Natural killer cell treated with Interleukin-12 subunit alpha and Interleukin-12 subunit beta and Interleukin-15 and Interleukin-18, amount 100 ng/mL, for 72 hours (primary cell): ENCODE results near the gene DRICH1. TPM values are rescaled to one million over a fixed set of nuclear protein-coding genes. Genes with fewer than 3 reads are reported as not detected.
"Not testable (repeated sequence)": the region's sequence is repeated elsewhere in the genome, so short reads cannot be mapped to it uniquely, and the experiment has no call there.

Experiments
- ATAC-seq, 2 donors: fragments of 150-1000 bp; cut with Tn5 transposase in 1 of 2; sonication (Bioruptor Pico), chemical (Tn5 transposase) in 1 of 2; 2 replicates each; pipeline ENCODE4 v1.10.0; 2021
- DNase-seq: peaks from one replicate; pipeline ENCODE4 v3.0.0; 2022; ENCODE audit warnings: low spot score
- H3K27ac Mint-ChIP-seq, 2 donors: 1 replicate in 1 of 2; 2 replicates in 1 of 2; pipeline ENCODE4 v1.8.0; 2022; ENCODE audit warnings: mixed read lengths in 2 of 2, mild to moderate bottlenecking in 1 of 2, moderate library complexity in 1 of 2
- H3K27me3 Mint-ChIP-seq, 2 donors: 1 replicate in 1 of 2; 2 replicates in 1 of 2; pipeline ENCODE4 v1.8.0; 2022; ENCODE audit warnings: mixed read lengths in 2 of 2
- H3K36me3 Mint-ChIP-seq: one replicate; pipeline ENCODE4 v1.8.0; 2022; ENCODE audit warnings: mixed read lengths
- H3K4me1 Mint-ChIP-seq, 2 donors: 1 replicate in 1 of 2; 2 replicates in 1 of 2; pipeline ENCODE4 v1.8.0; 2022; ENCODE audit warnings: low read depth in 2 of 2, mixed read lengths in 2 of 2, mild to moderate bottlenecking in 1 of 2
- H3K4me3 Mint-ChIP-seq: one replicate; pipeline ENCODE4 v1.8.0; 2022; ENCODE audit warnings: mixed read lengths
- H3K9me3 Mint-ChIP-seq: 2 replicates; pipeline ENCODE4 v1.8.0; 2022; ENCODE audit warnings: mixed read lengths
- total RNA-seq, 2 donors: library from RNA; stranded (reverse); gene quantifications; one replicate each; pipeline ENCODE4 v1.2.3, GENCODE V29; 2022

The DRICH1 gene, protein sequence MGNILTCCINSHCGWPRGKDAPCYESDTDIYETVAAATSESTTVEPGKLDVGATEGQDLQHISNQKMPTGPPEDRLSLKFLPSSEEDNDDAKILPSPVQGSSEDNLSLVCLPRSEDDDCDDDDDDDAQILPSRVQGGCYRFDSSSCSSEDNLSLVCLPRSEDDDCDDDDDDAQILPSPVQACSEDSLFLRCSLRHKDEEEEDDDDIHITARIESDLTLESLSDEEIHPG
- 1 to 10 TPM; 1.5 to 2.0 TPM for total RNA-seq

DNA sequence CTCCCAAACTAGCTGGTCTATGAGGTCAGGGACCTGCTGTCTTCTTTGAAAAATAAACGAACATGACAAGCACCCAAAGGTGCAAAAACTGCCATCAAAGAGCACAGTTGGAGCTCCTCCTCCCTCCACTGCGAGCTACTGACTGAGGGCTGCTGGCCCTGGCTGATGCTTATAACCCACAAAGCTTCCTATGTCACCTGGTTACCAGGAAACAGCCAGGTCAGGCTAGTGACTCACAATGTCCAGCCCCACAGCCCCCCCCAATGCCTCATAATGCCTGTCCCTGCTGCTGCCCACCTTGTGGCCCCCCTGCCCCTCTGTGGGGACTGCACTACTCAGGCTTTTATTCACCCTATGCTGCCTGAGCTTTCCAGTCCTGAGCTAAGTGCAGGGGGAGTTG is at the start of gene DRICH1:
Gene DRICH1 (minus strand): TSS at position 144 of the 400 bp plus-strand sequence. CDS start 298 bp downstream, outside the sequence.
- no peaks in the 10 kb centered on the region for H3K36me3 Mint-ChIP-seq
- H3K4me1 Mint-ChIP-seq = peaks cover 0 to 3% of the 10 kb centered on the region in 2 donors
- no peaks in the 10 kb centered on the region for H3K27me3 Mint-ChIP-seq
- no peak within 1 kb of the TSS for H3K4me3 Mint-ChIP-seq
- H3K27ac Mint-ChIP-seq = no peak within 1 kb of the TSS
- DNase-seq = no peak
- no peaks in the 10 kb centered on the region for H3K9me3 Mint-ChIP-seq
- ATAC-seq = peak in 1 of 2 donors; percentile 24

DNA sequence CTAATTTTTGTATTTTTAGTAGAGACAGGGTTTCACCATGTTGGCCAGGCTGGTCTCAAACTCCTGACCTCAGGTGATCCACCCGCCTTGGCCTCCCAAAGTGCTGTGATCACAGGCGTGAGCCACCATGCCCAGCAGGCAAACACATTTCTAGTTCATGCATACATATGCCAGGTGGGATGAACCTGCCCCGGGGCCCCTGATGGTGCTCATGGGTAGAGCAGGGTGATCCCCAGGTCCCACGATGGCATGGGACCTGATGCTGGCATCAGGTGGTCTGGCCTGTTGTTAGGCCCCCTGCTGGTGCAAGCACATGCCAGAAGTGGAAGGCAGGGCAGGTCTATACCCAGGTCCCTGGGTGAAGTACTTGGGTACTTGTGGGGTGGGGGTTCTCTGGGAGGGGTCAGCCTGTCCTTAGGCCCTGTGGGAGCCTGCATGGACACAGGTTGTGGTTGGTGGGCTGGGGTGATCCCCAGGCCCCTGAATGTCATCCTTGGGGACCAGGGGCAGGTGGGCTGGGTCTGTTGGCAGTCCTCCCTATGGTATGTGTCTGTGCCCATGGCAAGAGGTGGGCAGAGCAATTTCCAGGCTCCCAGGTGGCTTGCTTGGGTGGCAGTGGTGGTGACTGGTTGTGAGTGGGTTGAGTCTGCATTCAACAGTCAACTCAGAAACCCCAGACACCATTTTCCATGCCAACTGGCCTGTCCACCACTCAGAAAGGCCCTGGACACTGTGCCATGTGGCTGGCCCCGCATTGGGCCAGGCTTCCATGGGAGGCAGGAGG is 49.1 kb upstream of the DRICH1 start:
- Mint-ChIP-seq H3K9me3 (no peaks in the 10 kb centered on the region), H3K36me3 (peaks cover 6% of the 10 kb centered on the region), H3K27me3 (no peaks in the 10 kb centered on the region), H3K4me3 (no peak overlapping the region), H3K27ac (no peak overlapping the region), H3K4me1 (peaks cover 8 to 17% of the 10 kb centered on the region in 2 donors)
- DNase-seq = no peak
- no peak for ATAC-seq

DNA sequence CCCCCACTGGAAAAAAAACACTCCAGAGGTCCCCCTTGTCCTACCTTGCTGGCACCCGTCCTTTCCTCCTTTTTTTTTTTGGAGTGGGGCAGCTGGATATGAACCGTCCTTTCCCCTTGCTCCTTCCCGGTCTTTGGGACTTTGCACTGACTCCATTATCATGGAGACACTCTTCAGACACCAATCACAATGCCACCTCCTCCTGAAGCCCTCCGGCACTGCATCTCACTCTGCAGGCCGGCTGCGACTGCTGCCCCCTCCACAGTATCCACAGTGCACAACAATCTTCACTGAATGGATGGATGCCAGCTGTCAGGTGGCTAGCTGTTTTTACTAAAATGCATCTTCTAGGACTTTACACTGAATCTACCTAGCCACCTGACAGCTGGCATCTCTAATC is 46.0 kb upstream of the DRICH1 start:
- Mint-ChIP-seq H3K36me3 (peaks cover 6% of the 10 kb centered on the region), H3K4me3 (no peak overlapping the region), H3K9me3 (no peaks in the 10 kb centered on the region), H3K27ac (peak overlapping the region; percentile 45 to 74), H3K4me1 (peaks cover 8 to 29% of the 10 kb centered on the region in 2 donors), H3K27me3 (no peaks in the 10 kb centered on the region)
- DNase-seq = no peak
- no peak for ATAC-seq

DNA sequence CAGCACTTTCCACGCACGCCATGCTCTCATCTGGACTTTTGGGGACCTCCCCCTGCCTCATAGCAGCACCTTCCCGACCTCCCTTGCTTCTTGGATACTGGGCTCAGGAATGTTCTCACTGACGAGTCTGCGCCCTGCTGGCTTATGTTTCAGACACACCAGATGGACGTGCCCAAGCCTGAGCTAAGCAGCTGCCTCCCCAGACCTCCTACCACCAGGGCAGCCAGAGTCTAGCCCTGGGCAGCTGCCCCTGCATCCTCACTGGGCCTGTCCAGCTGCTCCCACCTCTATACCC is 45.5 kb upstream of the DRICH1 start:
- ATAC-seq = no peak
- Mint-ChIP-seq H3K36me3 (peaks cover 6% of the 10 kb centered on the region), H3K27ac (peak overlapping the region; percentile 45 to 74), H3K9me3 (no peaks in the 10 kb centered on the region), H3K4me3 (no peak overlapping the region), H3K27me3 (no peaks in the 10 kb centered on the region), H3K4me1 (peaks cover 11 to 34% of the 10 kb centered on the region in 2 donors)
- no peak for DNase-seq

DNA sequence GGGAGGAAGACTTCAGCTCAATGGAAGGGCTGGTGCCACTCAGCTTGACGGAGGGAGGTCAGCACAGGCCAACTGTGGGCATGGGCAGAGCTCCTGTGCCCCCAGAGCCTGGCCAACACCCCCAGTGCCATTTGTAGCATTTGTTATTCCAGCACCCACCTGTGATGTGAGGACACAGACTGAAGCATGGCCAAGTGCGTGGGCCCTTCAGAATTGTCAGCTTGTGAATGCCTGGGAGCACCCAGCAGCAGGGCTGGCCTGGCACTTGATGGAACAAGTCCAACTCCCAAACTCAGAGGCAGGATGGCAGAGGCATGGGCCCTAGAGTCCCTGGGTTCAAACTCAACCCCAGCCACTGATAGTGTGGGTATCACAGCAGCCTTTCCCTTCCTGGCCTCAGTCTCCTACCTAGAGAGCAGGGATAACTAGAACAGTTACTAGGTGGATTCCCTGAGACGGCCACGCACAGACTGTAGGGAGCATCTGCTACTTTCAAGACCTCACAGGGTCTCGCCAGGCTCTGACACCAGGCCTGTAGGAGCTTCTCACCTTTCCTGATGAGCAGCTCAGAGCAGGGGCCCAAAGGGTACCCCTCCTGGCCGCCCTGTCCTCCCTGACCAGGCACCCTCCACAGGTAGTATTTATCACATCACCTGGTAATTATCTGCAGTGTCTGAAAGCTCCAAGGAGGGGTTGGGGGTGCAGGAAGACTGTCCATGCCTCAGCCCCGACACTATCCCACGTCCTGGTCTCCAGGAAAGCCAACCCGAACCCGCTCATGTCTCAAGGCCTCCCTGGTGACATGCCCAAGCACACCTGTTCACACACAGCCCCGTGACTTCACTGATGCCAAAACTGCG is 45.0 kb upstream of the DRICH1 start:
- H3K36me3 Mint-ChIP-seq, DNase-seq, H3K4me3 Mint-ChIP-seq, ATAC-seq, H3K9me3 Mint-ChIP-seq, H3K27me3 Mint-ChIP-seq: not testable (repeated sequence)
- peak overlapping the region; percentile 66 to 78 for H3K27ac Mint-ChIP-seq
- H3K4me1 Mint-ChIP-seq = peaks cover 14 to 36% of the 10 kb centered on the region in 2 donors

DNA sequence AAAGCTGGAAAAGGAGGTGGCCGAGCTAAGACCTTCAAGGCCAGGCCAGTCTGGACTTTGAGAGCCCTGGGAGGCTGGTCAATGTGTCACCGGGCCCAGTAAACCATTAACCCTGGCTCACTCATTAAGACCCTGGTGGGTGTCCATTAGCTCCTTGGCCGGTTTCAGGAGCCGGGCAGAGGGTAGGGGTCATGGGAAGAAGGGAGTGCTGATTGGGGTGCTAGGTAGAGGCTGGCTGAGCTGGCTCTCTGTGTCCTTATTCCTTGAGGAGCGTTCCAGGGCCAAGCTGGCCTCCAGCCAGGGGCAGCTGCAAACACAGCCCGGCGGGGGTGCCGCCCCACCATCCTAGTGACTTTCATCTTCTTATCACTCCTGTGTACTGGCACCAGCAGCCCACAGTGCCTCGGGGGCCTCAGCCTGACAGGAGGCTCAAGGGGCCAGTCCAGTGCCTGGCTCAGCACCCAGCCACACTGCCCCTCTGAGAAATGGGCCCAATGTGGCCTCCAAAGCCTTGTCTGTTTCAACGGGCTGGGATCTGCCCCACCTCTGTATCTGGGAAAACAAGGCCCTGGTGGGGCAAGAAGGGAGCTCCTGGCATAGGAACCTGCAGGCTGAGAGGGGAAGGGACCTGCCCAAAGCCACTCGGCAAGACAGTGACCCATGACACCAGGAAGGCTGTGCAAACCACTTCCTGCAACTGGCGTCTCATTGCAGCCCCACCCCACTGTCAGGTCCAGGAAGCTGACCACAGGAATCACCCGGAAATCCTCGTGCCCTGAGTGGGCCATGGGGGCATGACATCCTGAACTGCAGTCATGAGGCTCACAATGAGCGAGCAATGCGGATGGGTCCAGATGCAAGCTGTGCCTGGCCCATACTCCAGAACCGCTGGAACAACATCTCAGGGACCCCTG is 43.6 kb upstream of the DRICH1 start:
- Mint-ChIP-seq H3K4me1 (peaks cover 14 to 36% of the 10 kb centered on the region in 2 donors), H3K27me3 (no peaks in the 10 kb centered on the region), H3K36me3 (no peaks in the 10 kb centered on the region), H3K27ac (peak overlapping the region; percentile 66 to 78), H3K4me3 (peak overlapping the region; percentile 27), H3K9me3 (no peaks in the 10 kb centered on the region)
- peak; percentile 81 to 85 for ATAC-seq
- DNase-seq = peak; percentile 85

DNA sequence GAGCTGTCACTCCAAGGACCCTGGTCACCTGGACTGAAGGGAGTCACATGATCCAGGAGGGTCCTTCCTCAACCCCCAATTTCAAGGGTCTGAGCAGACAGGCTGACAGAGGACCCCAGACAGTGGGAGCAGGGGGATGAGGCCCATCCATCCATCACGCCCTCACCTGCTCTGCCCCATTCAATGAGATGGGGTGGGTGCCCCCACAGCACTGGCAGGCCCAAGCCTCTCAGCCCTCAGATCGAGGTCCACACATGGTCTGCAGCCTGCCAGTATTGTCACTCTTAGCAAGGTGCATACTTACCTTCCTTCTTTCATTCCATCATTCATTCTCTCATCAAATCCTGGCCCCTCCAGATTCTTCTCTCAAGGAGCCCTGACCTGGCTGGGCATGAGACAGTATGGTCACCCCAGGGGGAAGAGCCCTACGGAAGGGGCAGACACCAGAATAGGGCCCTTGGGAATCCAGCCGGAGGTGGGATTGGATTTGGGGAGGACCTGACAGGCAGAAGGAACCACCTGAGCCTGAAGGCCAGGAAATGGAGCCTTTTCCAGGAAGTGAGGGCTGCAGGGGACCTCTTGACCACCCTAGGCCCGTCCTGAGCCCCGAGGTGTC is 42.9 kb upstream of the DRICH1 start:
- not testable (repeated sequence) for ATAC-seq, H3K9me3 Mint-ChIP-seq, H3K36me3 Mint-ChIP-seq, H3K4me3 Mint-ChIP-seq, H3K27me3 Mint-ChIP-seq, DNase-seq
- H3K27ac Mint-ChIP-seq = peak overlapping the region; percentile 66 to 78
- H3K4me1 Mint-ChIP-seq = peaks cover 14 to 36% of the 10 kb centered on the region in 2 donors

DNA sequence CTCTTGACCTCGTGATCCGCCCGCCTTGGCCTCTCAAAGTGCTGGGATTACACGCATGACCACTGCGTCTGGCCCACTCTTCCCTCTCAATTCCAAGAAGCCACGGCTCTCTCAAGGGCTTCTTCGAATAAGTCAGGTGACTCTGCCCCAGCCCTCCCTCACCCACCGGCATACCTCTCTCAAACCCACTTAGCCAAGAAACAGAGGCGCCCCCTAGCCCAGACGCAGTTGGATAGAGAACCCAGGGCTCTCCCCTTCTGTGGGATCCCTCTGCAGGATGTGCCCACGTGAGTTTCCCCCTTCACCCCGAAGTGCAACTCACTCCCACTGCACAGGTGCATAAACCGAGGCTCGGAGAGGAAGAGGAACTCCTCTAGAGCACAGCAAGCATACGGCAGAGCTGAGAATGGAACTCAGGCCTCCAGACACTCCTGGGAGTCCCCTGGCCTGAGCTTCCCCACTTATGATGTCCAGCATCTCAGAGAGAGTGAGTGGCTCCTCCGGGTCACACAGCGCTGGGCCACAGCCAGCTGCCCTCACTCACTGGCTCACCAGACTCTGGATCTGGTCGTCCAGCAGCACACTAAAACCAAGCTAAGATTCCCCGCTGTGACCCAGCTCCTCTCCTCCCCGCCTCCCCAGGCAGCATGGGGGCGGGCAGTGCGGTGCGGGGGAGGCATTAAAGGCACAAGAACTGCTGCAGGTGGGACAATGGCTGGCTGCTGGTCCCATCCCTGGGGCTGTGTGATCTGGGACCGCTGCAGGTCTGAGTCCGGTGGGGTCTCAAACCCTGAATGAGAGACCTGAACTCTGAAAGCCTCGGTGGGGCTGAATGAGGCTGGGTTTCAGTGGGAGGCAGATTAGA is 41.9 kb upstream of the DRICH1 start:
- H3K9me3 Mint-ChIP-seq = no peaks in the 10 kb centered on the region
- DNase-seq = no peak
- H3K27me3 Mint-ChIP-seq = no peaks in the 10 kb centered on the region
- H3K27ac Mint-ChIP-seq = peak overlapping the region in 1 of 2 donors; percentile 77
- H3K36me3 Mint-ChIP-seq = no peaks in the 10 kb centered on the region
- H3K4me3 Mint-ChIP-seq = no peak overlapping the region
- peaks cover 14 to 36% of the 10 kb centered on the region in 2 donors for H3K4me1 Mint-ChIP-seq
- no peak for ATAC-seq

DNA sequence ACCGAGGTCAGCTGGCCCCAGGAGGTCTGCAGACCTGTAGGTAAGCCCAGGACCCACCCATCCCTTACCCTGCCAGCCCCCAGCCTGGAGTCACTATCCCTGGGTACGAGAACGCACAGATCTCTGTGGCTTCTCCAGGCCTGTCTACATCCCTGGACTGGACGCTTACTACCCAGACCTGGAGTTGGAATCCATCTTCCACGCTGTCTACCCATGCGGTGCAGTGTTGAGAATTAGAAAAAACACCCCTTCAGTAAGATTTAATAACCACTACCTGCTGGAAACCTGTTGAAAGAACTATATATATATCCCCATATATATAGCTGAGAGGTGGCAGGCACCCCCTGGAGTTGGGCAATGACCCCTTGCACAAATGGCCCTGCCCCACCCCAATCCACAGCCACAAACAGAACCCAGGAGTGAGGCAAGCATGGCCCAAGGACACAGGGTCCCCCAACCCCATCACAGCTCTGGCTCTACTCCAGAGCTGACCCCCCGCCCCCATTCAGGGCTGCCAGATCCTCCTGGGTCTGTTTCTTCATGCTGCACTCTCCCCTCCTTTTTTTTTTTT is 41.0 kb upstream of the DRICH1 start:
- H3K4me3 Mint-ChIP-seq = no peak overlapping the region
- ATAC-seq = no peak
- H3K27me3 Mint-ChIP-seq = no peaks in the 10 kb centered on the region
- DNase-seq = no peak
- H3K36me3 Mint-ChIP-seq = no peaks in the 10 kb centered on the region
- H3K4me1 Mint-ChIP-seq = peaks cover 12 to 35% of the 10 kb centered on the region in 2 donors
- H3K27ac Mint-ChIP-seq = peak overlapping the region in 1 of 2 donors; percentile 77
- no peaks in the 10 kb centered on the region for H3K9me3 Mint-ChIP-seq

DNA sequence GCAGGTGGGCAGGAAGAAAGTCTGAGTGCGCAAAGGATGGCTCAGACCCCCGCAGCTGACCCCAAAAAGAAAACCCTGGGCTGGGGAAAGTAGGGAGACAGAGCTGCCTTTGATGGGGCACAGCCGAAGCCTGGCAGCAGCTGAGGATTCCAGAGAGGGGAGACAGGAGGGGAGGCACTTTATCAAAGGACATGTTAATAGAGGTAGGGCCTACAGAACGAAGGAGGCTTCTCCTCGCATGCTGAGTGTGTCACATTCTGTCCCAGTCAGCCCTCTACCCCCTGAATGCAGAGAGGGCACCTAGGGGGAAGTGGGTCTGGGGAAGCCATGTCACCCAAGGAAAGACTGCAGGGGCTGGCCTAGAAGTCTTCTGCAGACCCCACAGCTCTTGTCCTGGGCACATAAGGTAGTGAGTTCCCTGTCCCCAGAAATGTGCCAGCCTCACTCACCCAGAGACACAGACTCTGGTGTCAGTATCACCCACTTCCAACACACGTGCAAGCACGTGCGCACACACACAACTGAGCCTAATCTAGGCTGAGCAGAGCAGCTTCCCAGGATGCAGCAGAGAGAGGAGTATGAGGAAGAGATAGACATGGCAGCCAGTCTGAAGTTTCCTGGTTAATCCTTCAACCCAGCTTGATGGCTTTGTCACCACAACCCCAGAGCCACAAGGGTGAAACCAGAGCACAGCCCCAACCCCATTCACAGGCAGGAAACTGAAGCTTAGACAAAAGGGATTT is 40.4 kb upstream of the DRICH1 start:
- Mint-ChIP-seq H3K4me1 (peaks cover 6 to 29% of the 10 kb centered on the region in 2 donors), H3K27ac (peak overlapping the region in 1 of 2 donors; percentile 77), H3K4me3 (peak overlapping the region; percentile 5)
- H3K27me3 Mint-ChIP-seq, H3K36me3 Mint-ChIP-seq, H3K9me3 Mint-ChIP-seq, DNase-seq: not testable (repeated sequence)
- ATAC-seq = peak; percentile 37

DNA sequence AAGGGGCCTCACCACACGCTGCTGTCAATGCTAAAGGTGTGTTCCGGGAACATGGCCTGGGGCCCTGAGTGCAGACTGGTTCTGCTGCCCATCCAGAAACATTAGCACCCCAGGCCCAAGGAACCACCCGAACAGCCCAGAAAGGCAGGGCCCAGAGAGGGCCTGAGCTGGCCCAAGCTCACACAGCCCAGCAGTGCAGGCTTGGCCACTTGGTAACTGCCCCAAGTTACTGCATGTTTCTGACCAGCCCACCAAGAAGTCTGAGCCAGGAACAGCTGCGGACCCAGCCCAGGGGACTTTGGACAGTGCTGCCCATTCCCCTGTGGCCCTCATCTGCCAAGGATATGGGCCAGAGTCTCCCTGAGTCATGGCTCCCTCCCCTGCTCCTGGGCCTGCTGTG is 39.3 kb upstream of the DRICH1 start:
- not testable (repeated sequence) for H3K36me3 Mint-ChIP-seq, H3K4me3 Mint-ChIP-seq, H3K27me3 Mint-ChIP-seq, ATAC-seq, DNase-seq, H3K27ac Mint-ChIP-seq, H3K9me3 Mint-ChIP-seq
- peaks cover 5 to 25% of the 10 kb centered on the region in 2 donors for H3K4me1 Mint-ChIP-seq
